ENCODE measurements around the gene SLC16A5.
"Not testable (repeated sequence)": the region's sequence is repeated elsewhere in the genome, so short reads cannot be mapped to it uniquely, and the experiment has no call there.

The SLC16A5 gene

DNA sequence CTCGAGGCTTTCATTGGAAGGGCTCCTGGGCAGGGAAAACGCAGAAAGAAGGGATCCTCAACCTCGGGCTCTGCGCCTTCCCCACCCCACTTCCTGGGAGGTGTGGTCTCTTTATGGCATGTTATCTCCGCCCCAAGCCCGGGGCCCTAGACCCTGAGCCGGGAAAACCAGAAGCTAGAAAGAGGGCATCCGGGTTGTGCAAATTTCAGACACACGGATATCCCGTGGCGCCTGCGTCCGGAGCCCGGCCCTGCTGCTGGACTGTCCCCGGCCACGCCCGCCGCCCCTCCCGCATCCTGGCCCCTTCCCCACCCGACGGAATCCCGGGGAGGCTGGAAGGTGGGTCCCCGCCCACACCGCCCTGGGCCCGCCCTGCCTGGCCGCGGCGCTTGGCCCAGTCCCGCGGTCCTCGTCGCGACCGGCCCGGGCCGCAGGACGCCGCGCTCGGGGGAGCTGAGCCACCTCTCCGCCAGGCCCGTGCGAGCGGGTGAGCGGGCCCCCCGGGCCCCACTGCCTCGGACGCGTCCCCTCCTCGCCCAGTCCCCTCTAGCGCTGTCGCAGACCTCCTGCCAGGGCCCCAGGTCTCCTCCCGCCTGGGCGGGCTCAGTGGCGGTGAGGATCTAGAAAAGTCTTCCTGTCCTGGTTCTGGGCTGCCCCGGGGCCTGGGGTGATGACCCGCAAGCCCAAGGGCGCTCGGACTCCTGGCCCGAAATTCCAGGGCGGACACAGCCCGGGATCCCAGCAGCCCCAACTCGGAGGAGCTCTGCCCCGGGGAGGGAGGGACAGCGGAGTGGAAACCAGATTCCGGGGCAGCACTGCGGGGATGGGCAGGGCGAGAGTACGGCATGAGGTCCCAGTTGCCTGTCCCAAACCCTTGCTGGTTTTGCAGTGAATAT is at the start of gene SLC16A5:
Gene SLC16A5 (plus strand): TSS at position 397 of the 896 bp plus-strand sequence. CDS start 5,683 bp downstream, outside the sequence.
- peak; percentile 12 to 31 for DNase-seq (ENCODE audit: low read depth in 2 of 2)

DNA sequence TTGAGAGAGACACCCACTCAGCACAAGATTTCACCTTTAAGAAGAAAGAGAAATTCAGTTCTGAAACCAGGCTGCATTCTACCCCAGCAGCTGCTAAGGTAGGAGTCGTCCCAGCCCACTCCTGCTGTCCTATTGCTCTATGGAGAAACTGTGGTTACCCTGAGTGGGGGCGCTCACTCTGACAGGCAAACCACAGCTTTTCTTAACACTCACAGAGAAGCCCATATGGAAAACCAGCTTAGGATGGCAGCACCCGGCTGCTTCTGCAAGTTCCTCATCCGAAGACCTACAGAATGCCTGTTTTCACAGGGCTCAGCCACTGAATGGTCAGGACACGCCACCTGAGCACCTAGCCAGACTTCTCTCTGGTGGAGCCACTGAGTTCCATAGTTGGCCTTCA is 48.5 kb upstream of the SLC16A5 start:
- no peak for DNase-seq (ENCODE audit: low read depth in 2 of 2)

DNA sequence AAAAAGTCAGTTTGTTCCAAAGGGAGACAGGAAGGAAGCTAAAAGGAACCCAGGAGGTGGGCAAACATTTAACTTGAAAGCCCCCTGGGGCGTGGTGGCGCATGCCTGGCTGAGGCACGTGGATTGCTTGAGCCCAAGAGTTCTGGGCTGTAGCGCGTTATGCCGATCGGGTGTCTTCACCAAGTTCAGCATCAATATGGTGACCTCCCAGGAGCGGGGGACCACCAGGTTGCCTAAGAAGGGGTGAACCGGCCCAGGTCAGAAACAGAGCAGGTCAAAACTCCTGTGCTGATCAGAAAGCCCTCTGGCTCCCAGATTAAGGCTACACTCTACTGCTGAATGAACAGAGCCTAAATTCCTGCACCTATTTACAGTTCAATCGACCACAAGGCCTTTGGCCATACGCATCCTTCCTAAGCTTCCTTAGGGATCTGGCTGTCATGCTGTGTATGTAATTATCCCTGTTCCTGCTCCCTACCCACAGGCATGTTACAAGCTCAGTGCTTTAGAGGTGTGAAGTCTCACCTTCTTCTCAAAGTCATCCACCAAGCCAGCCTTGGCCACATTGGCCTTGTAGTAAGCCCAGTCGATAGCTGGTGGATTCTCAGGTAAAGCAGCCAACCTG is 46.0 kb upstream of the SLC16A5 start:
- DNase-seq (ENCODE audit: low read depth in 2 of 2): no peak

GRCh38 chr17:75043789-75044188 is 44.0 kb upstream of the SLC16A5 start:
- not testable (repeated sequence) for DNase-seq (ENCODE audit: low read depth in 2 of 2)

- DNase-seq (ENCODE audit: low read depth in 2 of 2): no peak
Measured at GRCh38 chr17:75044716-75045115, 43.0 kb upstream of the SLC16A5 start.

DNA sequence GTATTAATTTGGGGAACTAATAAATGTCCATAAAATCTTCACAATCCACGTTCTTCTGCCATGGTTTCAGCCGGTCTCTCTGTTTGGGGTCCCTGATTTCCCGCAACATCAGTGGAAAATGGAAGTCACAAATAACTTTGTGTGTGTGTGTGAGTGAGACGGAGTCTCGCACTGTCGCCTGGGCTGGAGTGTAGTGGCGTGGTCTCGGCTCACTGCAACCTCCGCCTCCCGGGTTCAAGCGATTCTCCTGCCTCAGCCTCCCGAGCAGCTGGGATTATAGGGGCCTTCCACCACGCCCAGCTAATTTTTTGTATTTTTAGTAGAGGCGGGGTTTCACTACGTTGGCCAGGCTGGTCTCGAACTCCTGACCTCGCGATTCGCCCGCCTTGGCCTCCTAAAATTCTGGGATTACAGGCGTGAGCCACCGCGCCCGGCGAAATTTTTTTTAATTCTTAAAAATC is 41.8 kb upstream of the SLC16A5 start:
- DNase-seq (ENCODE audit: low read depth in 2 of 2): not testable (repeated sequence)

- peak; percentile 88 to 94 for DNase-seq (ENCODE audit: low read depth in 2 of 2)
Measured at GRCh38 chr17:75046407-75047289, 41.1 kb upstream of the SLC16A5 start, which contains the start of the genes ATP5PD and KCTD2. TSS of gene ATP5PD (minus strand) at chr17:75046969. CDS start at chr17:75042650, 4,319 bp downstream. TSS of gene KCTD2 (plus strand) at chr17:75047225. CDS start at chr17:75047251, 26 bp downstream.

DNA sequence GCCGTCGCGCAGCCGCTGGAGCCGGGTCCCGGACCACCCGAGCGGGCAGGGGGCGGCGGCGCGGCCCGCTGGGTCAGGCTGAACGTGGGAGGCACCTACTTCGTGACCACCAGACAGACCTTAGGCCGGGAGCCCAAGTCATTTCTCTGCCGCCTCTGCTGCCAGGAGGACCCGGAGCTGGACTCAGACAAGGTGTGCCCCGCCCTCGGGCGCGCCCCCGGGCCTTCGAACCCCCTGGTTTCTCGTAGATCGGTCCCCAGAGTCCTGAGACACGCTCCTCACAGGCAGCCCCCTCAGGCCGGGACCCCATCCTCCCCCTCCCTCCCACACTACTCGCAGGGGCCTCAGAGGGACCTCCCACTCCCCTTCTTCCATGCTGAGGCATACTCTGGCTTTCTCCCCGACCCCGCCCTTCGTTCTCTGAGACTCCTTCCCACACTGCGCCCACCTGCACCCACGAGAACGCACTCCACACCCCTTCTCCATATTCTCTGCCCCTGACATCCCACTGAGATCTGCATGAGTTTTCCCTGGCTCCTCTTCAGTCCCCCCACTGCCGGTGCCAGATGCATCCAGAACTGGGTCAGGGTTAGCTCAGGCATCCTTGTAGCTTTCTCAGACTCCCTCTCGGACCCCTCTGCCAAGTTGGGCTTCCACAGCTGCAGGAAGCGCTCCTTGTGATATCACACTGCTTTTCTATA is 40.2 kb upstream of the SLC16A5 start:
- DNase-seq (ENCODE audit: low read depth in 2 of 2): peak in 1 of 2 donors; percentile 25

- no peak for DNase-seq (ENCODE audit: low read depth in 2 of 2)
Measured at GRCh38 chr17:75048249-75048878, 39.4 kb upstream of the SLC16A5 start.

DNA sequence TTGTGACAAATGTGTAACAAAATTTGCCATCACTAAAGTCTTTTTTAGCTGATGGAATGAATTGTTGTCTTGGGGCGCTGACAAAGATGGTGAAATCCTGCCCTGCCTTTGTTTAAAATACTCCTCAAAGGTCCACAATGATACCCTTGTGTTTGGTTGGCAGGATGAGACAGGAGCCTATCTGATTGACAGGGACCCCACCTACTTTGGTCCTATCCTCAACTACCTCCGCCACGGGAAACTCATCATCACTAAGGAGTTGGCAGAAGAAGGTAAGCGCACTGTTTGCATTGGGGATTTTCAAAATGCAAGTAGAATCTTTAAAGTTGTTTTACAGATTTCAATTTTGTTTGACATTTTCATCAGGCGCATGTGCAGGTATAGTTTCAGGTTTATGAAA is 38.7 kb upstream of the SLC16A5 start:
- no peak for DNase-seq (ENCODE audit: low read depth in 2 of 2)

- no peak for DNase-seq (ENCODE audit: low read depth in 2 of 2)
Measured at GRCh38 chr17:75049706-75050105, 38.0 kb upstream of the SLC16A5 start.

DNA sequence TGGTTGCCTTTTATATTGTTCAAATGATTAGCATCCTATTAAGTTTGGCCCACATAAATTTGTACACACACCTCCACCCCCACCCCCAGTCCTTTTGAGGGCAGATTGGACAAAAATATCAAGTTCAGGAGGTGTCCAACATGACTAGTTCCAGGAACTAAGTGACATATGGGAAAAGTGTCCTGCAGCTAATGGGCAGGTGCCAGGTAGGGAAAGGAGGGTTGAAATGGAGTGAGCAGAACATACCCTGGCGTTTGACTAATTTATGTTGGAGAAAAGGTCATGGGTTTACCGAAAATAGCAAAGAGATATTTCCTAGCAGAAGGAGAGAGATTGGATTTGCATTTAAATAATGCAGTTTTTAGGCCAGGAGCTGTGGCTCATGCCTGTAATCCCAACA is 35.8 kb upstream of the SLC16A5 start:
- DNase-seq (ENCODE audit: low read depth in 2 of 2): no peak

DNA sequence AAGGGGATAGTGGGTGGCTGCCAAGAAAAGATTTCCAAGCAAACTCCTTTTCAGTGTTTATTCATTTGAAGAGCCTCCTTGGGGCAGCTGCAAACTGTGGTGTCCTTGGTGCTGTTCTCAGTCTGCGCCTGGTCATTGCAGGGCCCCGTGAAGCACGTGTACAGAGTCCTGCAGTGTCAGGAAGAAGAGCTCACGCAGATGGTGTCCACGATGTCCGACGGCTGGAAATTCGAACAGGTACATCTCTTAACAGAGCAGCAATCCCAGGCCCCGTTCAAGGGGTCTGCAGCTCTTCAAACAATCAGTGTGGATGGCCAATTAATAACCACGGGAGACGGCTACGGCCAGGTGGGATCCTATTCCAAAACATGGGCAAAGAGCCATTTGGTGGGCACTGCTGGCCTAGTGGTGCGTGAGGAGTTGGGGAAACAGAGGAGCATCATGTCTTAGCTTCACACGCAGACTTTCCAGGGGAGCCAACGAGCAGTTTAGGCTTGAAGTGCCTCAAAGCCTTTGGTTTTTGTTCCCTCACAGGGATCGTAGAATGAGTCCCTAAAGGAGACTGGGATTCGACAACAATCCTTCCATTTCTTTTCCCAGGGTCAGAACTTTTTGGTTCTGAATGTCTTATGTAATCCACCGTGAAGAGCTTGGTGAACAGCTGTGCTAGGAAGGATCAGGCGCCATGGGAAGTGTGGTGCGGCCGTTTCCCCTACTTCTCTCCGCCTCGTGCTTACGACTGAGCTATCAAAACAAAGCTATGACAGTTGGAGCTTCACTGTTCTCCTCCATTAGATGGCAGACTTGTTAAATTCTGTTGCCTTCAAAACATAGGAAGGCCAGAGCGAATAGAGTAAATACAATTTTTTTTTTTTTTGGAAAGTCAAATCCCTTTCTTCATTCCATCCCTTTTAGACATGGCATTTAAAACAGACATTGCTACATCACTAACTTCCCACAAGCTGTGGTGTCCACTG is 28.1 kb upstream of the SLC16A5 start:
- DNase-seq (ENCODE audit: low read depth in 2 of 2): no peak

DNA sequence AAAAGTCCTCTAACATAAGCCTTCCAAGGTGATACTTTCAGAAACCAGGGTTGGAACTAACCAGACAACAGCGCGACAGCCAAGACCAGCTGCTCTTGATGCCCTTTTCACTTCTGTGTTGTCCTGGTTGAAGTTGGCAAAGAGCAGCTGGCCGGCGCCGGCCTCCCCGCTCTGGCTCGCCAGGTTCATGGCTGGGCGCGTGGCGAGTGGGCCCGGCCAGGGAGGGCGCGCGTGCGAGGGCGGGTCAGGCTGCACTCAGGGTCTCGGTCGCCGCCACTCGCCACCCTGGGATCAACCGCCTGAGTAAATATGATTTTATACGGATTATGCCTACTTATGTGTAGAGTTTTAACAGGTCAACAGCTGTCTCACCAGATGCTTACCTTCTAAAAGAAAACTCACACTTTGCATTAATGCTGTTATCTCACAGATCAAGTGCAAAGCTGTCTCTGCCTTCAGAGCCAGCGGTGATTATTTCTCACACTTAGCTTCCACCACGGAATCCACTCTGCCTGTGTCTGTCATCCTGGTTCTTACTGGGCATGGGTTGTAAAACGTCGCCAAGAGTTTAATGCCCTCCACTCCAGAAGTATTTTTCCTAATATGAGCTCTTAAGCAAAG is 27.2 kb upstream of the SLC16A5 start:
- DNase-seq (ENCODE audit: low read depth in 2 of 2): no peak

DNA sequence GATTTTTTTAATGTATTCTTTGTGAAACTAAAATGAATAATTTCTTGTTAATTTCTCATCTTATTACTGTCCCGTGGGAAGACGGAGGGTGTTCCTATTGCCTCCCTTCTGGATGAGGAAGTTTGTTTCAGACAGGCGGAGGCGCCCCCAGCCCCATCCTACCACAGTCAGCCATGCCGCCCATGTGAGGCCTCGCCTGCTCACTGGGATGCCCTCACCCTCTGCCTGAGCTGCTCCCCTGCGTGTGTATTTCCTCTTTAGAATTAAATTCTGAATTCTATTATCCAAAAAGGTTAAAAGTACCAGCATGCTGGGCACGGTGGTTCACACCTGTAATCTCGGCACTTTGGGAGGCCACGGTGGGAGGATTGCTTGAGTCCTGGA is 26.7 kb upstream of the SLC16A5 start:
- no peak for DNase-seq (ENCODE audit: low read depth in 2 of 2)

DNA sequence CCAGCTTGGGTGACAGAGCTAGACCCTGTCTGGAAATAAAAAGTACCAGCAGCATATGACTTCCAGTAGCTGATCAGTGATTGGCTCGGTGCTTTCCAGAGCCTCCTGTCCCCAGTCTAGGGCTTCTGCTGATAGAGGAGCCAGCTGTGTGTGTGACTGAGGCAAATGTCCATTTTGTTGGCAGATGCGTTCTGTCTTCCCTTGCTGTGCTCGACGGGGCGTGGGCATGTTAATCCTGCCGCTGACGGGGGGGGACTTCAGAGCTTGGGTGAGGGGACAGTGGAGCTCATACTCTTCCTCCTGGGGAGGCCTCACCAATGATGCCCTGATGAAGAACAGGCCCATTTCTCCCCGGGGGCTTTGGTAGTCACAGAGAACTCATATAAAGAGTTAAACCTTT is 26.1 kb upstream of the SLC16A5 start:
- no peak for DNase-seq (ENCODE audit: low read depth in 2 of 2)

- DNase-seq (ENCODE audit: low read depth in 2 of 2): no peak
Measured at GRCh38 chr17:75063201-75063600, 24.6 kb upstream of the SLC16A5 start.

DNA sequence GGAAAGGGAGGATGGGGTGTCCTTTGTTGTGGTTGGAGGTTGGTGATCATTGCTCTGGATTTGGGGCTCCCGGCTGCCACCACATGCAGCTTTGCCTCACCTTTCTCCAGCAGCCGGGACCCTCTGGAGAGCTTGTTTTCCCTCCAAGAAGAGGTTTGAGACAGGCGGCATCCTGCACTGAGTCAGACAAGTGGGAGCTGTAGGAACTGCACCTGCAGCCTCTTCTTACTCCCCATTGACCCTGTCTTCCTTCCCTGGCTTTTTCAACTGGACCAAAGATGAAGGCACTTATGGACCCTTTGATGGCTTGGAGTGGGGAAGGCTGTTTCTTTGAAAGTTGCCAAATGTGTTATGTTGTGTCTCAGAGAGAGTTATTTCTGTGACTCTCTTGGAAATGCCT is 24.1 kb upstream of the SLC16A5 start:
- no peak for DNase-seq (ENCODE audit: low read depth in 2 of 2)

DNA sequence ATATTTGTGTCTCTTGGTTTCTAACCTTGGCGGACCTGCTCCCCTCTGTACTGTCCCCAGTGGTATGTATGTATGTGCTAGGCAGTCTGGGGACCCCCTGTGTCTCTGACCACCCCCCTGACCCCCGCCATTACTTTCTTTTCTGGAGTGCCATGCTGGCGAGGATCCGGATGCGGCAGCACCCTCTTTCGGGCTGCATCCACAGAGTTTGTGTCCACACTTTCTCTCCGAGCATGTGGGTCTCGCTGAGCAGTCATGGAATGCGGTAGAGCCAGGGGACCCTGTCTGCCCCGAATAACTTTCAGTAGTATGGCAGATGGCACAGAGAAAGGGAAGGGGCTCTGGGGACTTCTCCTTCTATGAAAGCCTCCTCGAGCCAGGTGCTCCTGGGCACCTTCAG is 23.7 kb upstream of the SLC16A5 start:
- no peak for DNase-seq (ENCODE audit: low read depth in 2 of 2)

Data from stimulated activated CD4-positive, alpha-beta T cell treated with anti-CD3 and anti-CD28 coated beads, Interleukin-1b, Interleukin-23, amount 100 ng/mL, for 4 hours (primary cell).